A172 (cell line): ENCODE measurements around the gene CENPX. TPM values are rescaled to one million over a fixed set of nuclear protein-coding genes. Genes with fewer than 3 reads are reported as not detected.

Experiments used
- DNase-seq: peaks from one replicate; pipeline ENCODE4 v3.0.0-alpha.2; 2015; ENCODE audit warnings: low spot score
- total RNA-seq: library from RNA; depleted of rRNA; stranded (reverse); fragments of >200 nt; shearing (Covaris generic); gene quantifications from 2 replicates; pipeline ENCODE4 v1.2.3, GENCODE V29; 2014

CENPX gene
- total RNA-seq, 1 experiment from 2014 or later, result 163 TPM

DNA sequence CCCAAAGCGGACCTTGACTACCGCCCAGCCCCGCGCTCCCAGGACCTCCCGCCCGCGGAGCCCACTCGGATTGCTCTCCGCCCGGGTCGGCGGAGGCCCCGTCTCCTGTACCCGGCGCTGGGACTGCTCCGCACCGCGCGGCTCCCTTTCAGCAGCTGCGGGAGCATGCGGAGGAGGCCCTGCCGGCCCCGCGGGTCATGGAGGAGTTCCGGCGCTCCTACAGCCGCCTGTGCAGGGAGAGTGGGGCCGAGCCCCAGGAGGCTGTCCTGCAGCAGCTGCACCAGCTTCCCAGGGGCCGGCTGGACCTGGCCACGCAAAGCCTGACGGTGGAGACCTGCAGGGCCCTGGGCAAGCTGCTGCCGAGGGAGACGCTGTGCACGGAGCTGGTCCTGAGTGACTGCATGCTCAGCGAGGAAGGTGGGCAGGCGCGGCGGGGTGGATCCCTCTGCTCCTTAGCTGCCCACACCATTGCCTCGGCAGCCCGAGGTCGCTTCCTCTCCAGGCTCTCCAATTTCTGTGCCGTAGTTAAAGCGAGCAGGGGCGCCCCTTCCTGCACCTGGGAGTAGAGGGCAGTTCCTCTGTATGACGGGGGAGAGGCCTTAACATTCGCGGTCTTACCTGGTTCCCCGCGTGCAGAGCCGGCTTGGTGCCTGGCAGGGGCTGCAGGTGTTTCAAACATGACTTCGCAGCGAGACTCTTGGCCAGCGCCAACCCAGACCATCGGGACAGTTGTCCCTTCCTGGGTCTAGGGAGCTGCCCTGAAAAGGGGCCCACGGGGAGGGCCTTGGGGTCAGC, 966 bp upstream of the CENPX start:
- DNase-seq, result no peak

DNA sequence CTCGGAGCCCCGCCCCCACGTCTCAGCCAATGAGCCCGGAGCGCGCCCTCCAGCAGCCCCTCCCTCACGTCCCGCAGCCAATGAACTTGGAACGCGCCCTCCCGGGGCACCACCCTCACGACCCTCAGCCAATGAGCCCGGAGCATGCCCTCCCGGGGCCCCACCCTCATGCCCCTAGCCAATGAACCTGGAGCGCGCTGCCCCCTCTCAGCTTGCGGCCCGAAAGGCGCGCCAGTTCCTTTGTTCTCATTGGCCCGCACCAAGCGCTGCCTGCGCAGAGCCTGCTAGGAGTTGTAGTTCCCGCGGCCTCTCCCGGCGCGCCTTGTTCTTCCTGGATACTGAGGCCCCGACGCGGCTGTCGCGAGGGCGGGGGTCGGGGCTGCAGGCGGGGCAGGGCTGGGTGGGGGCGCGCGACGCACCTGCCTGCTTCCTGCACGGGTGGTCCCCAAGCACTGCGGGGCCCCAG, 336 bp upstream of the CENPX start, which contains the start of gene LRRC45:
Gene LRRC45, plus strand, starts transcription at position 325 of the 466 bp plus-strand sequence. CDS start 339 bp downstream, outside the sequence.
- peak; percentile 100 for DNase-seq

DNA sequence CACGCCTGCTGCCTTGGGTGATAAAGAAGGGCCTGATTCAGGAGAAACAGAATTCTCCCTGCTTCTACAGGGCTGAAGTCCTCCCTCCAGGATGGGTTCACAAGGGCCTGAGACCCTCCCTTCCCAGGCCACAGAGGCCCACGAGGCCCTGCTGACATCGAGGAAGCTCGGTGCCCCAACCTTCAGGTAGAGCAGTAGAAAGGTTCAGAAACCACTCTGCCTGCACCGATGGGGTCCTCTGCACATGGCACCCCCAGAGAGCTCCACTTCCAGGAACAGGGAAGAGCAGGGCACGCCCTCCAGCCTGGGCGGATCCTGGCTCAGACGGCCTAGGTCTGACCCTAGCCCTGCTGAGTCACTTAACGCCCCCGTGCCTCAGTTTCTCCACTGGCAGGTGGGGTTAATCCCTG, 773 bp downstream of the CENPX start:
- DNase-seq, result no peak

DNA sequence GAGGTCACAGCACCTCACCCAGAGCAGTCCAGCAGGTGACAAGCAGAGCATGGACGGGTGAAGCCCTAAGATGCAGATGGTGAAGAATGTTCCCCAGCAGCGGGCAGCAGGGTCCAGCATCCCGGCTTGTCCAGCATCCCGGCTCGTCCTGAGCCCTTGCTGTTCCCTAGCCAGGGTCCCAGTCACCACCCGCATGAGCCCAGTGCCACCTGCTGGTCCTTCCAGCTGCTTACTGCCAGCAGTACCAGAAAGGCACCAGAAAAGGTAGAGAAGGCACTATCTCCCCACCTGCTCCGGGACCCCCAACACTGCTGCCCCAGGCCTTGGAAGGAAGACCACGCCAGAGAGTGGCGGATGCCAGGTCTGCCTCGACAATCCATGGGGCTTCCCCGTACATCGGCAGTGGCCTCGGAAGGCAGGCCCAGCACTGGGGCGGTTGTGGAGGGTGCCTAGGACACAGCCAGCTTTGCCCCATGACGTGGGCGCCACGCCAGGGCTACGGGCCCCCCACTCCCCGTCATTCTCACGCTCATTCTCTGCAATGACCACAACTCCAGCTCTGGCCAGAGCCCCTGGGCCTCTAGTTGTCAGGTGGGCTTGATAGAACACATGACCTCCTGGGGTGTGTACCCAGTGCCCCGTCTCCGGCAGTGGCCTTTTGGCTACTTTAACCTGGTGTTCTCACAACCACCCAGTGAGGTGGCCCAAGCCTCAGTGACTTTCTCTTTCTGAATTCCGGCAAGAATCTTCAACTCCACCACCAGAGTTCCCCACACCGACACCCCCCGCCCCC, 1.4 kb downstream of the CENPX start:
- DNase-seq, result peak; percentile 77

DNA sequence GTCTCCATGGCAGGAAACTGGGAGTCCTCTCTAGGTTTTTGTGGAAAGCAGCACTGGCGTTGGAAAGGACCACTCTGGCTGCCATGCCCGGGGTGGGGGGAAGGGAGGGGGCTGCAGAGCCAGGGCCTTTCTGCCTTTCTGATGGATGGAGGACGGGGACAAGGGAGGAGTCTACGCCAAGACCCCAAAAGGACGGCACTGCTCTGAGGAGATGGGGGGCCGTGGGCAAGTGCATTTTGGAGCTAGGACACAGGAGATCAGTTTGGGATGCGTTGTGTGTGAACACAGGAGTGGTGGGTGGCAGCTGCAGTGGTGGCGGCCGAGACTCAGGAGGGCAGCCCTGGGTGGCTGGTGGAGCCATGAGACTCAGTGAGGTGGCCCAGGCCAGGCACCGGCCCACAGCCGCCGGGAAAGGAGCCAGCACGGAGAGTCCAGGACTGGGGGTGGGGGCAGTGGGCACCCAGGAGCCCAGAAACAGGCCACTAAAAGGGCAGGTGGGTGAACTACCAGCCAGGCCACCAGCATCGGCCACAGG, 2.0 kb downstream of the CENPX start:
- no peak for DNase-seq

DNA sequence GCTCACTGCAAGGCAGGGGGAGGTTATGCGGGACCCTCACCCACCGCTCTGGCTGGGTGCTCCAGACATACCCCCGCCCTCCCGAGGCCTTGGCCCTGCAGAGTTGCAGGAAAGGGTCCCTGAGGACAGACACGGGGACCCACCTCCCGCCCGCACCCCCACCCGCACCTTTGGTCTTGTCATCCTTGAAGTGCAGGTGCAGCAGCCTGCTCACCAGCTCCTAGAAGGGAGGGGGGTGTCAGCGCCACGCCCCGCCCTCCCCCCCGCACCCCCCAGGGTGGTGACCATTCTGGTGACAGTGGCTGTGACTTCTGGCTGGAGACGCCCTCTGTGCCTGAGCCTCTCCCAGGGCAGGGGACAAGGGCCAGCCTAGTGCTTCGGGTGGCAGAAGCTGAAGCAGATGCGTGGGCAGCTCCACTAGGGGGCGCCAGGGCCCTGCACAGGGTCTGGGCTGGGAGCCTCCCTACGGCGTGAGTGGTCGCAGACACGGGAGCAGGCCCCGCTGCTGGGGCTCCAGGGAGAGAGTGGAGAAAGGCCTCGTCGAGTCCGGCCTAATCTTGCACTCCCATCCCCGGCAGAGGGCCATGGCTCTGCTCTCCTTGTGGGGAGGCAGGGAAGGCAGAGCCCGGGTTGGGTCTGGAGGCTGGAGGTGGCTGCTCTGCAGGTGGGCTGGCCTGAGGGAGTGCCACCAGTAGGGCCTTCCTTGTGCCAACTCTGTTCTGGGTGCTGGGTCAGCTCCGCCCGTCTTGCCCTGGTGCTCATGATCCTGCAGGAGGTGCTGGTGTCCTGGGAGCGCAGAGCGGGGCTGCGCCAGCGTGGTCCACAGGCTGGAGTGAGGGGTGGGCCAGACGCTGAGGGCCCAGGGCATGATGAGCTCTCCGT, 2.7 kb downstream of the CENPX start:
- DNase-seq, result no peak

DNA sequence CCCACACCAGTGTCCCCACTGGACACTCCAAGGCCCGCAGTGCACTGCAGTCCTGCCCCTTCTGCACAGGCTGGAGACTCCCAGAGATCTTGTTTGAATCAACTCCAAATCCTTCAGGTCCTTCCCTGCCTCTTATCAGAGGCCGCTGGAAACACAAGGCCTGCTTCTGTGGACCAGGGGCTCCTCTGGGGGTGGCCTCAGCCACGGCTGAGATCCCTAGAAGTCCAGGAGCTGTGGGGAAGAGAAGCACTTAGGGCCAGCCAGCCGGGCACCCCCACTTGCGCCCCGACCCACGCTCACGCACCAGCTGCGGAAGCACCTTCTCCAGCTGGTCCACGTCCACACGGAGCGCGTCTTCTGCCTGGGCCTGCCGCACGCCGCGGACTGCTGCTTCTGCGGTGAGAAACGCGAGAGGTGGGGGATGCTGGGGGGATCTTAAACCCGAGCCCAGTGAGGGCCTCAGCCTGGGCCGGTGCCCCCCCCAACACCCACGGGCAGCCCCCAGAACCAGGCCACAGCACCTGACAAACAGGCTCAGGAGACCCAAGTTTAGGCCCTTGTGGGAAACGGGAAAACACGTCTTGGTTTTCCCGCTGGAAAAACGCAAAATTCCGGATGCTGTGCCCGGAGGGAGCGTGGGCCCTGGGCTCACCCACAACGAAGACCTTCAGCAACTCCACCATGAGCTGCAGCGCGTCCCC, 3.5 kb downstream of the CENPX start:
- DNase-seq, result no peak

DNA sequence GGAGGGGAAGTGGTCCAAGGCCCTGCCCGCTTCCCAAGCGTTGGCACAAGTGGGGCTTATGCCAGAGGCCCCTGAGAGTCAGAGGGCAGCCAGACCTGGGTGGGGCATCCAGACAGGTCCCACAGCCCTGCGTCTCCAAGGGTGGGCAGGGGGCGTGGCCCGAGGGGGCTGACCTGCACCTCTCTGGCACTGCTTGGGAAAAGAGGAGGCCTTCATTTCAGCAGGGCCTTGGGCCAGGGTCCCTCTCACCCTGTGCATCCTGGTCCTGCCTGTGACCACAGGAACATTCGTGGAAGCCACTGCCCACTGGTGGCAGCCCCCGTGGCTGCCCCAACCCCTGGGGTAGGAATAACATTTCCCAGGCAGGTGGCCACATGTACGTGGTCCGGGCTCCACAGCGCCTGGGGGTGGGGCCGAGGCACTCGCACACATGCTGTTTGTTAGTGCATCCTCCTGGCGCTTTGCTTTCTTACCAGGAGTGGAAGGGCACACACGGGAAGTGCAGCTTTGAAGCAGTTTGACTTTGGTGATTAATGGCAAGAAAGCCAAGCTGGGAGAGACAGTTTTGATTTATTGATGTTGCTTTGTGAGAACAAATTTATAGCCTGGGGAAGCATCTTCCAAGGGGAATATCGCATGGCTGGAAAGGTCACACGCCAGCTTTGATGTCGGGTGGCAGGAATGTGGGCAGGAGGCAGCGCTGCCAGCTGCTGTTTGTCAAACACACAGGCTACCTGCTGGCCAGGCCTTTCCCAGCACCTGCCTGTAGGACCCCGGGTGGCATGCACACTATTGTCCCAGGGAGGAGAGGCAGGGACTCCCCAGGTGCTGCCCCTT, 4.3 kb downstream of the CENPX start:
- DNase-seq, result no peak

DNA sequence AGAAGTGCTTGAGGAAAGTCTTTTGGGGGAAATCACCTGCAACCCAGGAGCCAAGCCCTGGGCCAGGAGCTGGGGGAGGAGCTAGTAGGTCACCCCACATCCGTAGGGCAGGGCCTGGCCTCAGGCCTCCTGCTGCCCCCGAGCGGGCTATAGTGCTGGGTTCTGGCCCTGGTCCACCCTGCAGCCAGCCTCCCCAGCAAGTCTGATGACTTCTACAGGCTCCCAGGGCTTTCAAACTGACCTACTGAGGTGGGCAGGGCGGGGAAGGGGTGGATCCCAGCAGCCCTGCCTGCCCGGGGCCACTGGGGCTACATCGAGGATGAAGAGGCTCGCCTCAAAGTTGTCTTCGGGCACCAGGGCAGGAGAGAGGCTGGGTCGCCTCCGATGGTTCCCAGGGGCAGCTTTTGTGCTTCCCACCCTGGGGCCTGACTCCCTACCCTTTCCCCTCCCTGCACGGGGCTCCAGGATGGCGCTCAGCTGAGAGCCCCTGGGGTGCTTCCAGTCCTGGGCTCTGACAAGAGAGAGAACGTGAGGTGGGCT, 5.0 kb downstream of the CENPX start:
- no peak for DNase-seq

DNA sequence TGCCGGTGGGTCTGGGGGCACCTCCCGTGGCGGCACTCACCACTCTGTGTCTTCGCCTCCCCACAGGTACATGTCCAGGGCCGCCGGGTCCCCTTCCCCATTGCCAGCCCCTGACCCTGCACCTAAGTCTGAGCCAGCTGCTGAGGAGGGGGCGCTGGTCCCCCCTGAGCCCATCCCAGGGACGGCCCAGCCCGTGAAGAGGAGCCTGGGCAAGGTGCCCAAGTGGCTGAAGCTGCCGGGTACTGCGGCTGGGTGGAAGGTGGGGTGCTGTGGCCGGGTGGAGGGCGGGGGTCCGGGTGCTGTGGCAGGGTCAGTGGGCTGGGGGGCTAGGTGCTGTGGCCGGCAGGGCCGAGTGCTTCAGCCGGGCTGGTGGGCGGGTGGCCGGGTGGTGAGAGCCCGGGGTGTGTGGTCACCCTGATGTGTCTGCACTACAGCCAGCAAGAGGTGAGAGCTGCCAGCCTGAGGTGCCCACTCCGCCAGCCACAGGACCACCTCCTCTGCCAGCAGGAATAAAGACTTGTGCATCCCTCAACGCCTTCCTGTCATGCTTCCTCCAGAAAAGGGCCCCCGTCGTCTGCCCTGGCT, 5.7 kb downstream of the CENPX start:
- no peak for DNase-seq

DNA sequence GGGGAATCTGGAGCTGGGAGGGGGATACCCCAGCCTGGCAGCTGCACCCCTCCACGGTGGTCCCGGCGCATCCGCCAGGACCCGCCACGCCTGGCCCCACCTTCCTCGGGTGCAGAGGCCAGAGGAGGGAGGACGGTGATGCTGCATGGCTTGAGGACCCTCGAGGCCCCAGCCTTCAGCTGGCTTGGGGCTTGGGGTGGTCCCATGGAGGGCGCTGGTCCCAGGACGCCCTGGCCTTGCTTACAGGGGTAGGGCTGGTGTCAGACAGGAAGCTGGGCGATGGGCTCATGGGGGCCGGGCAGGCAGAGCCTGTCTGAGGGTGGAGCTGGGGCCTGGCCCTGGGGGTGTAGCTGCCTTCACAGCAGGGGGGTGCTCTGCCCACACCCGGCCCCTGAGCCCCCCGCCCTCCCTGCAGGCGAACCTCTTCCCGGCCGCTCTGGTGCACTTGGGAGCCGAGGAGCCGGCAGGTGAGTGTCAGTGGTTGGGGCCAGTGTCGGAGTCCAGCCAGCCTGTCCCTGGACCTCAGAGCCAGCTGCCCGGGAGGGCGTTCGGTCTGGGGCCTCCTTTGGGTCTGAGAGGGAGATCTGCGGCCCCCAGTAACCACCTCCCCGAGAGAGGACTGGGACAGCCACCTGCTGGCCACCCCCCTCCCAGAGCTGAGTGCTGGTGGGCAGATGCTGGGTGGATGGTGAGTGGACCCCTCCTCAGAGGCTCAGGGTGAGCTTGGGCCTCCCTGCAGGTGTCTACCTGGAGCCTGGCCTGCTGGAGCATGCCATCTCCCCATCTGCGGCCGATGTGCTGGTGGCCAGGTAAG, 6.4 kb downstream of the CENPX start:
- DNase-seq, result no peak

DNA sequence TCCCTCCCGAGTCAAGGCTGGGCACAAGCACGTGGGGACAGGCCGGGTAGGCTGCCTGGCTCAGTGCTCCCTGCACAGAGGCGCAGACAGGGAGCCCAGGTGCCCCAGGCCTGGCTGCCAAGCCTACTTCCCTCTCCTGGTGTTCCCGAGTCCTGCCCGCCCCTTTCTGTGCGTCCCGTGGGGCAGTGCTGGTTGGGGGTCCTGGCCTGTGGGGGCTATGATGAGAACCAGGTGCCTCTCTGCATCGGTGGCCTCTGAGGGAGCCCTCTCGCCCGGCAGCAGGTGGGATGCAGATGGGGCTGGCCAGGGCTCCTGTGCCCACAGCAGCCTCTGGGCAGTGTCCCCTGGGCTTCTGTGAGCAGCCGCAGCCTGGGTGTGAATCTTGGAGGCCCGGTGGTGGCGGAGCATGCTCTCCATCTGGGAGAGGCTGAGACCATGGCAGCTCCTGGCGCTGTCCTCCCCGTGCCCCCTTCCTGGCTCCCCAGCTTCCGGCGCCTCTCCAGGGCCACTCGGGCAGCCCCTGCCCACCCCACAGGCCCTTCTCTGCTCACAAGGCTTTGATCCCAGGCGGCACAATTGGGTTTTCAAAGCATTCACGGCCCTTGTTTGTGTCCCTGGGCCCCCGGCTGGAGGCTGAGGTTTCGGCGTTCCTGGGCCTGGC, 7.2 kb downstream of the CENPX start:
- DNase-seq, result no peak

DNA sequence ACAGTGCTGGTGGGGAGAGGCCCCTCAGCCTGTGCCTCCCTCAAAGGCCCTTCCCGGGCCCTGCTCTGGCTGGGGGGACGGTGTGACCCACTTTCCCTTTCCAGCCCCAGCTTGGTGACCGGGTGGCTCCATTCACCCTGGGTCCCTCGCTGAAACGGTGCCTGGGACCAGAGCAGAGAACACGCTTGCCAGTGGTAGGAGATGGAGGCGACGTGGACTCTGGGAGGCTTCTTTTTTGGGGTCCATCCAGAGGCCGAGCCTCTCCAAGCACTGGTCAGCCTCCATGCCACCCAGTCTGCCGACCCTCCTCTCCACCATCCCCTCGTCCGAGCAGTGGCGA, 7.7 kb downstream of the CENPX start:
- DNase-seq, result no peak

DNA sequence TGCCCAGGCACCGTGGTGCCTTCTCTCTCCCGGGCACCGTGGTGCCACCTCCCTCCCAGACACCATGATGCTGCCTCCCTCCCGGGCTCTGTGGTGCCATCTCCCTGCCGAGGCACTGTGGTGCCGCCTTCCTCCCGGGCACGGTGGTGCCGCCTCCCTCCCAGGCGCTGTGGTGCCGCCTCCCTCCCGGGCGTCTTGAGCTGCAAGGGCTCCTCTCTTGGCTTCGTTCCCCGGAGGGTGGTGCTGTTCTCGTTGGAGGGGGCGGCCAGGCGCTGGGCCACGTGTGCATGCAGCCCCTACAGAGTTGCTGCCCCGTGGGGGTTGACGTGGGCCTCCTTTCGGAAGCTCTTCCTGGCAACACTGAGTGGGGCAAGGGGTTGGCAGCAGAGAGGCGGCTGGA, 8.2 kb downstream of the CENPX start:
- DNase-seq, result no peak

DNA sequence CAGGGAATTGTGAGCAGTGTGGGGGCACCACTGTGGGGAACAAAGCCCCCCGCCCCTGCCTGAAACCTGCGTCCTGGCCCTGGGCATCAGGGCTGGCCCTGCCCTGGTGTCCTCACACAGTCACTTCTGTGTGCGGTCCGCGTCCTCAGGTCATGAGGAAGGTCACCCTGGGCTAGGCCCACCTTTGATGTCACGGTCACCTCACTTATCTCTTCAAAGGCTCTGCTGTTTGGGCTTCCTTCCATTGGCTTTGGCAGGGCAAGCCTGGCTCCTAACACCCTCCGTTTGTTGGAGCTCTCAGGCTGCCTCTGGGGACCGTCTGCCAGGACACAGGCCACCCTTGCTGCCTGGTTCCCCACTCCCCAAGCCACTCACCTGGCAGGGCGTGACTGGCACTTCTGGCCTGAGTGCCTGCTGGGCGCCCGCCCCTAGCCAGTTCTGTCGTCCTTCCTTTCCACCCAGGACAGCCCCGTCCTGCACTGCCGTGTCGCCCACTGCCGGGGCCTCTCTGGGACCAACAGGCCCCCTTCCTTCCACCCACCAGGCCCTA, 8.8 kb downstream of the CENPX start:
- DNase-seq, result no peak

DNA sequence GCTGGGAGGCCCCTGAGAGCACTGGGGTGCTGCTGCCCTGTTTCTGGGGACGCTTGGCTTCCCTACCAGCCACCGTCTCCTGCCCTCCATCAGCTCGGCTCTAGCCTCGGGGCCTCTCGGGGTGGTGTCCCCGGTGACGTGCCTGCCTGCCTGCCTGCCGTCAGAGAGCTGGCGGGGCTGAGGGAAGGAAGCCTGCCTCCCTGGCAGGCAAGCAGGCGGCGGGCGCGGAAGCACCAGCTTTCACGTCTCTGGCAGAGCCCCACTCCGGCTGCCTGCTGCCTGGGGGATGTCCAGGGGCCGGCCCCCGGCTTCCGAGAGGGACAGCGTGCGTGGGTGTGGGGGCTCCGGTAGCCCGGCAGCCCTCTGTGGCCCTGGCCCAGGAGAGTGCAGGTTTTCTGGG, 9.3 kb downstream of the CENPX start:
- DNase-seq, result no peak

DNA sequence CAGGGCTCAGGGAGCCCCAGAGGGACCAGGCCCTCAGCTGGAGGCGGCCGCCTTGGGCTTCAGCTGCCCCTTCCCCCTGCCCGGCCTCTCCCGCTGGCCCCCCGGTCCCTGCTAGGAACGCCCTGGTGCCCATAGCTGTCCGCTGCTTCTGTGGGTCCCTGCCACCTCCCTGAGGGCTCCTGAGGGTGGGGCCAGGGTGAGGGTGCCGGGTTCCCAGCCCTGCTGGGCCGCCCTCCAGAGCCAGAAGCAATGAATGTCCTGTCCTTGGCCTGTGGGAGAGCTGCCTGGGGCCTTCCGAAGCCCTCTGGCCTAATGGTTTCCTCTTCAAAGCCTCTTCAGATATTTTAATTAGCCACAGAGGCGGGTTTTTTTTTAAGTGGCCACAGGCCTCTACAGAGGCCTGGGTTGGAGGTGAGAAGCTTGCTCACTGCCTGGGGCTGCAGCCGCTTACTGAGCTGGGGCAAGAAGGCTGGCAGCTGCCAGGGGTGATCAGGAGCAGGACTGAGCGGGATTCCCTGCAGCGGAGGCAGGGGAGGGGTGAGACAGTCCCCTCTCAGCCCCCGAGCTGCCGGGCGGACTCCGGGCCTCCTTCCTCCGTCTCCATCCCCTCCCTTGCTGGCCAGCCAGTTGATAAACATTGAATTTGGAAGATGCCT, 9.9 kb downstream of the CENPX start:
- DNase-seq, result no peak
